HuH-7.5 (cell line): ENCODE data around the gene PCDHA9.
"Not testable (repeated sequence)": the region's sequence is repeated elsewhere in the genome, so short reads cannot be mapped to it uniquely, and the experiment has no call there.

Source experiments
- DNase-seq: peaks from one replicate; pipeline ENCODE4 v3.0.0; 2011; ENCODE audit warnings: low spot score

PCDHA9 gene

DNA sequence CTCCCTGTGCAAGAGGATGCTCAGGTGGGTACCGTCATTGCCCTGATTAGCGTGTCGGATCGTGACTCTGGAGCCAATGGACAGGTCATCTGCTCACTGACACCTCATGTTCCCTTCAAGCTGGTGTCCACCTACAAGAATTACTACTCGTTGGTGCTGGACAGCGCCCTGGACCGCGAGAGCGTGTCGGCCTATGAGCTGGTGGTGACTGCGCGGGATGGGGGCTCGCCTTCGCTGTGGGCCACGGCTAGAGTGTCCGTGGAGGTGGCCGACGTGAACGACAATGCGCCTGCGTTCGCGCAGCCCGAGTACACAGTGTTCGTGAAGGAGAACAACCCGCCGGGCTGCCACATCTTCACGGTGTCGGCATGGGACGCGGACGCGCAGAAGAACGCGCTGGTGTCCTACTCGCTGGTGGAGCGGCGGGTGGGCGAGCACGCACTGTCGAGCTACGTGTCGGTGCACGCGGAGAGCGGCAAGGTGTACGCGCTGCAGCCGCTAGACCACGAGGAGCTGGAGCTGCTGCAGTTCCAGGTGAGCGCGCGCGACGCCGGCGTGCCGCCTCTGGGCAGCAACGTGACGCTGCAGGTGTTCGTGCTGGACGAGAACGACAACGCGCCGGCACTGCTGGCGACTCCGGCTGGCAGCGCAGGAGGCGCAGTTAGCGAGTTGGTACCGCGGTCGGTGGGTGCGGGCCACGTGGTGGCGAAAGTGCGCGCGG is 28.5 kb downstream of the PCDHA9 start:
- DNase-seq = not testable (repeated sequence)

DNA sequence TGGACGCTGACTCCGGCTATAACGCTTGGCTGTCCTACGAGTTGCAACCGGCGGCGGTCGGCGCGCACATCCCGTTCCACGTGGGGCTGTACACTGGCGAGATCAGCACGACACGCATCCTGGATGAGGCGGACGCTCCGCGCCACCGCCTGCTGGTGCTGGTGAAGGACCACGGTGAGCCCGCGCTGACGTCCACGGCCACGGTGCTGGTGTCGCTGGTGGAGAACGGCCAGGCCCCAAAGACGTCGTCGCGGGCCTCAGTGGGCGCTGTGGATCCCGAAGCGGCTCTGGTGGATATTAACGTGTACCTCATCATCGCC is 29.0 kb downstream of the PCDHA9 start:
- DNase-seq = no peak

DNA sequence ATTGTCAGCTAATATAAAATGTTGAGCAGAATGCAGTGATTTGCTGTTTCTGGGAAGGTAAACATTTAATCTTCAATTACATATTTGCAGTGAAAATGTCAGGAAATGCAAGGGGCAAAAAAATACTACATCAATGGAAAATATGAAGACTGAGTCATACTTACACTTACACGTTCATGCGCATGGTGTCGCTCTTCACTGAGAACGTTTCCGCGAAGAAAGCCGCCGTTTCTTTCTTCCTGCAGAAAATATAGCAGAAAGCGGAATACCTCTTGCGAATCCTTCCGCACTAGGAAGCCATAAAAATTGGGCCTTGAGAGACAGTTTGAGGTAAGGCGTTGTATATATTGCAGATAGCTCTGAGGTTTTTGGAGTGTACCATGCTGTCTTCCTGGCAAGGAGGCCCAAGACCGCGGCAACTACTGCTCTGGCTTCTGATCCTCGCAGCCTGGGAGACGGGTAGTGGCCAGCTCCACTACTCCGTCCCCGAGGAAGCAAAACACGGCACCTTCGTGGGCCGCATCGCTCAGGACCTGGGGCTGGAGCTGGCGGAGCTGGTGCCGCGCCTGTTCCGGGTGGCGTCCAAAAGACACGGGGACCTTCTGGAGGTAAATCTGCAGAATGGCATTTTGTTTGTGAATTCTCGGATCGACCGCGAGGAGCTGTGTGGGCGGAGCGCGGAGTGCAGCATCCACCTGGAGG is 33.9 kb downstream of the PCDHA9 start, which contains the start of gene PCDHA13:
TSS of gene PCDHA13 (plus strand) at position 236 of the 702 bp plus-strand sequence. CDS start at position 381, 145 bp downstream.
- DNase-seq = no peak

DNA sequence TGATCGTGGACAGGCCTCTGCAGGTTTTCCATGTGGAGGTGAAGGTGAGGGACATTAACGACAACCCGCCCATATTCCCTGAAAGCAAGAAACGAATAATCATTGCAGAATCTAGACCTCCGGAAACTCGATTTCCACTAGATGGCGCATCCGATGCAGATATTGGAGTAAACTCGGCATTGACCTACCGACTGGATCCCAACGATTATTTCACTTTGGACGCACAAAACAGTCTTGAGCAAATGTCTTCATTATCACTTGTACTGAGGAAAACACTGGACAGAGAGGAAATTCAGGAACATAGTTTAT is 34.4 kb downstream of the PCDHA9 start:
- DNase-seq = peak; percentile 54

GRCh38 chr5:140883373-140883772 is 35.2 kb downstream of the PCDHA9 start:
- DNase-seq = no peak

- no peak for DNase-seq
Measured at GRCh38 chr5:140883927-140884697, 35.9 kb downstream of the PCDHA9 start.
